ENCODE data around the gene HPS1.

HPS1 gene

GRCh38 chr10:98367604-98368451, 78.9 kb downstream of the HPS1 start:
- H3K9ac ChIP-seq (ENCODE audit: low read depth in 1 of 2, low read length in 2 of 2) = no peak overlapping the region
- H3K9me3 ChIP-seq (ENCODE audit: control insufficient read depth in 2 of 2, low read length in 2 of 2) = no peaks in the 10 kb centered on the region
- H3K36me3 ChIP-seq (ENCODE audit: control insufficient read depth in 2 of 2, insufficient read depth in 2 of 2, low read length in 2 of 2) = no peaks in the 10 kb centered on the region
- H3K27me3 ChIP-seq (ENCODE audit: control insufficient read depth in 2 of 2, insufficient read depth in 2 of 2, low read length in 2 of 2) = no peaks in the 10 kb centered on the region
- H3K4me1 ChIP-seq (ENCODE audit: control insufficient read depth in 2 of 2, insufficient read depth in 2 of 2, low read length in 2 of 2) = no peaks in the 10 kb centered on the region
- no peak overlapping the region for H3K4me3 ChIP-seq (ENCODE audit: low read length in 2 of 2)
- no peak overlapping the region for H3K27ac ChIP-seq (ENCODE audit: low read depth in 2 of 2, low read length in 2 of 2)

Measured in mucosa of rectum (tissue), 2 donors.